Measurements from ENCODE around the gene FXN.

FXN gene

DNA sequence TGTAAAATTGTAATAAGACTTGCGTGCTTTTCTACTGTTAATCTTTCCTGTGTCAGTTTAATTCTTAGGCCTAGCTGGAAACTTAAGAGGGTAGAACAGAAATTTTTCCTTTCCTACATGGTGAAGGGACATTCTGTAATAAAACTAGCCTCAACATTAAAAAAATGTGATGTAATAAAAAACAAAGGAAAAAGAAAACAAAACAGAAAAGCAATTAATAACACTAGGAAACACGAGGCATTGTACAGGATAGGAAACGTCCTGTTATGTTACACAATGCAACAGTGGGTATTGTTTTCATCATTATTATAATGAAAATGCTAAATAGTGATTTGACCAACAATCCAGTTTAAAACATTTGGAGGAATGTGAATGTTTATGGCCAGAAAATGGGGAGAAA is 47.8 kb downstream of the FXN start:
- Histone ChIP-seq H3K4me1 (ENCODE audit: low read length) (no peaks in the 10 kb centered on the region), H3K27me3 (replicated peaks; ENCODE audit: insufficient read depth, low read length) (no peaks in the 10 kb centered on the region), H2AFZ (ENCODE audit: low read length) (no peak overlapping the region), H3K36me3 (replicated peaks; ENCODE audit: insufficient read depth, low read length) (no peaks in the 10 kb centered on the region), H3K9me2 (replicated peaks; ENCODE audit: insufficient read depth, low read length) (no peaks in the 10 kb centered on the region), H3F3A (ENCODE audit: insufficient read depth, low read length) (no peaks in the 10 kb centered on the region), H3K4me2 (ENCODE audit: low read depth, low read length) (no peak overlapping the region), H3K9ac (ENCODE audit: low read length) (no peak overlapping the region), H3K27ac (ENCODE audit: low read length) (no peak overlapping the region), H3K9me3 (replicated peaks; ENCODE audit: insufficient read depth, low read length) (no peaks in the 10 kb centered on the region), H3K79me2 (ENCODE audit: low read length) (no peaks in the 10 kb centered on the region), H4K20me1 (ENCODE audit: insufficient read depth, low read length) (no peaks in the 10 kb centered on the region), H3K4me3 (ENCODE audit: low read length) (no peak overlapping the region)
- no peak for DNase-seq
- TF ChIP-seq, protein P1, sequence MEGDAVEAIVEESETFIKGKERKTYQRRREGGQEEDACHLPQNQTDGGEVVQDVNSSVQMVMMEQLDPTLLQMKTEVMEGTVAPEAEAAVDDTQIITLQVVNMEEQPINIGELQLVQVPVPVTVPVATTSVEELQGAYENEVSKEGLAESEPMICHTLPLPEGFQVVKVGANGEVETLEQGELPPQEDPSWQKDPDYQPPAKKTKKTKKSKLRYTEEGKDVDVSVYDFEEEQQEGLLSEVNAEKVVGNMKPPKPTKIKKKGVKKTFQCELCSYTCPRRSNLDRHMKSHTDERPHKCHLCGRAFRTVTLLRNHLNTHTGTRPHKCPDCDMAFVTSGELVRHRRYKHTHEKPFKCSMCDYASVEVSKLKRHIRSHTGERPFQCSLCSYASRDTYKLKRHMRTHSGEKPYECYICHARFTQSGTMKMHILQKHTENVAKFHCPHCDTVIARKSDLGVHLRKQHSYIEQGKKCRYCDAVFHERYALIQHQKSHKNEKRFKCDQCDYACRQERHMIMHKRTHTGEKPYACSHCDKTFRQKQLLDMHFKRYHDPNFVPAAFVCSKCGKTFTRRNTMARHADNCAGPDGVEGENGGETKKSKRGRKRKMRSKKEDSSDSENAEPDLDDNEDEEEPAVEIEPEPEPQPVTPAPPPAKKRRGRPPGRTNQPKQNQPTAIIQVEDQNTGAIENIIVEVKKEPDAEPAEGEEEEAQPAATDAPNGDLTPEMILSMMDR (IDR thresholded peaks at IDR 0.05; ENCODE audit: low read length) = no peak
- TF ChIP-seq EZH2phosphoT487 (IDR thresholded peaks at IDR 0.05; ENCODE audit: low read length) (no peak), EZH2 (optimal IDR thresholded peaks at IDR 0.05; ENCODE audit: low read depth, low read length) (no peak)

DNA sequence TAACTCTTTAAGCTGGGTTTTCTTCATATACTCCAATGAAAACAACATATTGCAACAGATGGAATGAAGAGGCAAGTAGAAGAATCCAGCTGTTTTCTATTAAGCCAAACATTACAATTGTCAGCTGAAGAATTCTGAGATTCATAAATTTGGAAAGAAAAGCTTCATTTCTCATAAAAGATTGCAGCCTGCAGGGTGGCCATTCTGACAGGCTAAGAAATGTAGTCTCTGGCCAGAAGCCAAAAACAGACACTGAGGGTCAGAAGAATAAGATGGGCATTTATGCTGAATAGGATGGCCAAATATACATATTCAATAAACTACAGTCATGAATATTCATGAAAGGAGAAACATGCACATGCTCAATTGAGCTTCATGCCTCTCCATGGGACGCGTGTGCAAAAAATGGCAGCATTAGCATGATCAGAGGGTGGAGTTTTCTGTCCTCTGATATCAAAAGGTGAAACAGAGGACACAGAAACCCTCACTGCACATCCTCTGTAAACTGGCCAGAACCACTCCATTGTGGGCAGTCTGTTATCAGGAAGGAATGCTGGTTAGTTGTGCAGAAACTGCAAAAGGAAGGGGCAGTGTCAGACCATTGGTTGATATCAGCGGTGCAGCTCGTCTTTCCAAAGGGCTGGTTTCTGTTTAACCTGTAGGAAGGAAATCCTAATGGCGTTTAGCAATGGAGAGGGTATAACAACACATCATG is 50.2 kb downstream of the FXN start:
- H3F3A ChIP-seq (ENCODE audit: insufficient read depth, low read length) = no peaks in the 10 kb centered on the region
- no peak for DNase-seq
- no peaks in the 10 kb centered on the region for H3K36me3 ChIP-seq (replicated peaks; ENCODE audit: insufficient read depth, low read length)
- H3K27me3 ChIP-seq (replicated peaks; ENCODE audit: insufficient read depth, low read length) = no peaks in the 10 kb centered on the region
- no peak overlapping the region for H3K4me3 ChIP-seq (ENCODE audit: low read length)
- H3K4me2 ChIP-seq (ENCODE audit: low read depth, low read length) = no peak overlapping the region
- H2AFZ ChIP-seq (ENCODE audit: low read length) = no peak overlapping the region
- no peaks in the 10 kb centered on the region for H3K4me1 ChIP-seq (ENCODE audit: low read length)
- H3K79me2 ChIP-seq (ENCODE audit: low read length) = no peaks in the 10 kb centered on the region
- H3K27ac ChIP-seq (ENCODE audit: low read length) = no peak overlapping the region
- H3K9me2 ChIP-seq (replicated peaks; ENCODE audit: insufficient read depth, low read length) = no peaks in the 10 kb centered on the region
- H3K9me3 ChIP-seq (replicated peaks; ENCODE audit: insufficient read depth, low read length) = no peaks in the 10 kb centered on the region
- no peak overlapping the region for H3K9ac ChIP-seq (ENCODE audit: low read length)
- H4K20me1 ChIP-seq (ENCODE audit: insufficient read depth, low read length) = no peaks in the 10 kb centered on the region
- TF ChIP-seq EZH2phosphoT487 (IDR thresholded peaks at IDR 0.05; ENCODE audit: low read length) (no peak), EZH2 (optimal IDR thresholded peaks at IDR 0.05; ENCODE audit: low read depth, low read length) (no peak)

- Histone ChIP-seq H3F3A (ENCODE audit: insufficient read depth, low read length) (no peaks in the 10 kb centered on the region), H3K27me3 (replicated peaks; ENCODE audit: insufficient read depth, low read length) (no peaks in the 10 kb centered on the region), H4K20me1 (ENCODE audit: insufficient read depth, low read length) (no peaks in the 10 kb centered on the region), H3K4me3 (ENCODE audit: low read length) (no peak overlapping the region), H3K9ac (ENCODE audit: low read length) (no peak overlapping the region), H3K79me2 (ENCODE audit: low read length) (no peaks in the 10 kb centered on the region), H3K9me2 (replicated peaks; ENCODE audit: insufficient read depth, low read length) (no peaks in the 10 kb centered on the region), H3K4me1 (ENCODE audit: low read length) (no peaks in the 10 kb centered on the region), H3K36me3 (replicated peaks; ENCODE audit: insufficient read depth, low read length) (no peaks in the 10 kb centered on the region), H3K27ac (ENCODE audit: low read length) (no peak overlapping the region), H2AFZ (ENCODE audit: low read length) (no peak overlapping the region), H3K9me3 (replicated peaks; ENCODE audit: insufficient read depth, low read length) (no peaks in the 10 kb centered on the region), H3K4me2 (ENCODE audit: low read depth, low read length) (no peak overlapping the region)
- DNase-seq = no peak
- TF ChIP-seq EZH2phosphoT487 (IDR thresholded peaks at IDR 0.05; ENCODE audit: low read length) (no peak), EZH2 (optimal IDR thresholded peaks at IDR 0.05; ENCODE audit: low read depth, low read length) (no peak)
- TF ChIP-seq, protein P1 (IDR thresholded peaks at IDR 0.05; ENCODE audit: low read length) = no peak
These were observed 50.8 kb downstream of the FXN start for GRCh38 chr9:69086312-69086711.

GRCh38 chr9:69086769-69087168 is 51.2 kb downstream of the FXN start:
- Histone ChIP-seq H3K79me2 (ENCODE audit: low read length) (no peaks in the 10 kb centered on the region), H2AFZ (ENCODE audit: low read length) (no peak overlapping the region), H3K27me3 (replicated peaks; ENCODE audit: insufficient read depth, low read length) (no peaks in the 10 kb centered on the region), H3K4me3 (ENCODE audit: low read length) (no peak overlapping the region), H3K9me2 (replicated peaks; ENCODE audit: insufficient read depth, low read length) (no peaks in the 10 kb centered on the region), H3F3A (ENCODE audit: insufficient read depth, low read length) (no peaks in the 10 kb centered on the region), H3K9me3 (replicated peaks; ENCODE audit: insufficient read depth, low read length) (no peaks in the 10 kb centered on the region), H3K4me1 (ENCODE audit: low read length) (no peaks in the 10 kb centered on the region), H3K27ac (ENCODE audit: low read length) (no peak overlapping the region), H3K36me3 (replicated peaks; ENCODE audit: insufficient read depth, low read length) (no peaks in the 10 kb centered on the region), H3K4me2 (ENCODE audit: low read depth, low read length) (no peak overlapping the region), H4K20me1 (ENCODE audit: insufficient read depth, low read length) (no peaks in the 10 kb centered on the region), H3K9ac (ENCODE audit: low read length) (no peak overlapping the region)
- TF ChIP-seq, protein P1 (IDR thresholded peaks at IDR 0.05; ENCODE audit: low read length) = no peak
- no peak for TF ChIP-seq EZH2 (optimal IDR thresholded peaks at IDR 0.05; ENCODE audit: low read depth, low read length)
- TF ChIP-seq EZH2phosphoT487 (IDR thresholded peaks at IDR 0.05; ENCODE audit: low read length) = no peak
- no peak for DNase-seq

All from MM.1S (cell line).